ENCODE results near the gene IL1RAP.

- TF ChIP-seq, protein P1, sequence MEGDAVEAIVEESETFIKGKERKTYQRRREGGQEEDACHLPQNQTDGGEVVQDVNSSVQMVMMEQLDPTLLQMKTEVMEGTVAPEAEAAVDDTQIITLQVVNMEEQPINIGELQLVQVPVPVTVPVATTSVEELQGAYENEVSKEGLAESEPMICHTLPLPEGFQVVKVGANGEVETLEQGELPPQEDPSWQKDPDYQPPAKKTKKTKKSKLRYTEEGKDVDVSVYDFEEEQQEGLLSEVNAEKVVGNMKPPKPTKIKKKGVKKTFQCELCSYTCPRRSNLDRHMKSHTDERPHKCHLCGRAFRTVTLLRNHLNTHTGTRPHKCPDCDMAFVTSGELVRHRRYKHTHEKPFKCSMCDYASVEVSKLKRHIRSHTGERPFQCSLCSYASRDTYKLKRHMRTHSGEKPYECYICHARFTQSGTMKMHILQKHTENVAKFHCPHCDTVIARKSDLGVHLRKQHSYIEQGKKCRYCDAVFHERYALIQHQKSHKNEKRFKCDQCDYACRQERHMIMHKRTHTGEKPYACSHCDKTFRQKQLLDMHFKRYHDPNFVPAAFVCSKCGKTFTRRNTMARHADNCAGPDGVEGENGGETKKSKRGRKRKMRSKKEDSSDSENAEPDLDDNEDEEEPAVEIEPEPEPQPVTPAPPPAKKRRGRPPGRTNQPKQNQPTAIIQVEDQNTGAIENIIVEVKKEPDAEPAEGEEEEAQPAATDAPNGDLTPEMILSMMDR (conservative IDR thresholded peaks at IDR 0.05; ENCODE audit: low read length): no peak
- TF ChIP-seq EZH2phosphoT487 (IDR thresholded peaks at IDR 0.05; ENCODE audit: borderline replicate concordance): no peak
These were observed 81.9 kb downstream of the IL1RAP start for GRCh38 chr3:190595807-190596206.
